ENCODE results near the gene WDR45B.

The WDR45B gene

DNA sequence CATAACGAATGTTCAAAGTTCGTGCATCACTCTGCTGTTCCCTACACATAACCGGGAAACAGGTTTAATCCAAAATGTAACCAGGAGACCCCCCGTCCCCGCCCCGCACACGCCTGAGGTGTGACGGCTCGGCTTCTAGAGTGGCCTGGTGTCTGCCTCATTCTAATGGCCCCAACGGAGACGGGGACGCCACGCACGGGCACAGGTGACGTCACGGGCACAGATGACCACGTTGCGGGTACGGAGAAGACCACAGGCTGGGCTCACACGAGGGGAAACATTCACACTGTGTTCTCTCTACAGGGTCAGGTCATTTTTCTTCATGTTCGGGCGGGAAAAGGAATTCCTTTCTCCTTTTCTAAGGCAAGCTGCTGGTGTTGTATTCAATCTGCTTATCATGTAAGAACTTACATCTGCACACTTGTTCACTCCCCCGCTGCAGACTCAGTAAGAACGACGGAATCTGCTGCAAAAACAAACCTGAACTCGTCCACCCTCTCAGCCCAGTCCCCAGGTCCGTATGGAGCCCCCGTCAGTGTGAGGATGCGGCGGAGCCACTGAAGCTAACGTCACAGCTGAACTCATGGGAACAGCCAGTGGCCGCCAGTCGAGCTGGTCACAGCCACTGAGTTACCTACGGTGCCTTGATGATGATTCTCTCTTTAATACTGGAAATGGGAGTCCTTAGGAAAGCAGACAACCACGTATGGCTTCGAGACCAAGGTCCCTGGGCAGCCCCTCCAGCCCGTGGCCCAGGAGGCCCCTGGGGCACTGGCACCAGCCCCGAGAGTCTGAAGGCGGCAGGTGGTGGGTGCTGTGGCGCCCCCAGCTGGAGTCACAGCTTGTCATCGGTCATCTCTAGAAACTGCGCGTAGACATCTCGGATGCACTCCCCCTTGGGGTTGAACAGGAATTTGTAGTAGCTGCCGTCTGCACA is 32.9 kb downstream of the WDR45B start:
- no peak overlapping the region for H3K9ac ChIP-seq (ENCODE audit: low read depth, low read length)
- peaks cover 53% of the 10 kb centered on the region for H3K36me3 ChIP-seq (ENCODE audit: insufficient read depth, low read length)
- no peaks in the 10 kb centered on the region for H3K9me3 ChIP-seq (replicated peaks; ENCODE audit: low read length)
- no peak overlapping the region for H3K4me2 ChIP-seq (ENCODE audit: low read length)
- no peak overlapping the region for H3K4me3 ChIP-seq (ENCODE audit: low read length)
- H3K27me3 ChIP-seq (ENCODE audit: control insufficient read depth, insufficient read depth, low read length): no peaks in the 10 kb centered on the region
- H3K4me1 ChIP-seq (ENCODE audit: control insufficient read depth, insufficient read depth, low read length): no peaks in the 10 kb centered on the region

DNA sequence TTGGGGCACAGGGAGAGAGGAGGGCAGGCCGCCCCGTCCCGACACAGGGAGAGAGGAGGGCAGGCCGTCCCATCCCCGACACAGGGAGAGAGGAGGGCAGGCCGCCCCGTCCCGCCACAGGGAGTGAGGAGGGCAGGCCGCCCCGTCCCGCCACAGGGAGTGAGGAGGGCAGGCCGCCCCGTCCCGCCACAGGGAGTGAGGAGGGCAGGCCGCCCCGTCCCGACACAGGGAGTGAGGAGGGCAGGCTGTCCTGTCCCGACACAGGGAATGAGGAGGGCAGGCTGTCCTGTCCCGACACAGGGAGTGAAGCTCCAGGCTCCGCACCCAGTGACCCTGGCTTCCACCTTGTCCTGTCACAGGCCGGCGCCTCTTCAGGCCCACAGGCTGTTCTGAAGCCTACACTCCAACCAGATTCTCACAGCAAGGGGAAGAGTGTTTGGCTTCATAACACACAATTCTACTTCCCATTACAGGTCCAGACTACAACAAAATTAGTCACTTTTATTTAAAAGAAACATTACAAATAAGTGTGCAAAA is 34.1 kb downstream of the WDR45B start:
- Histone ChIP-seq H3K27me3 (ENCODE audit: control insufficient read depth, insufficient read depth, low read length) (no peaks in the 10 kb centered on the region), H3K4me3 (ENCODE audit: low read length) (no peak overlapping the region), H3K4me1 (ENCODE audit: control insufficient read depth, insufficient read depth, low read length) (no peaks in the 10 kb centered on the region), H3K36me3 (ENCODE audit: insufficient read depth, low read length) (peaks cover 54% of the 10 kb centered on the region), H3K4me2 (ENCODE audit: low read length) (no peak overlapping the region), H3K9ac (ENCODE audit: low read depth, low read length) (no peak overlapping the region), H3K9me3 (replicated peaks; ENCODE audit: low read length) (no peaks in the 10 kb centered on the region)

DNA sequence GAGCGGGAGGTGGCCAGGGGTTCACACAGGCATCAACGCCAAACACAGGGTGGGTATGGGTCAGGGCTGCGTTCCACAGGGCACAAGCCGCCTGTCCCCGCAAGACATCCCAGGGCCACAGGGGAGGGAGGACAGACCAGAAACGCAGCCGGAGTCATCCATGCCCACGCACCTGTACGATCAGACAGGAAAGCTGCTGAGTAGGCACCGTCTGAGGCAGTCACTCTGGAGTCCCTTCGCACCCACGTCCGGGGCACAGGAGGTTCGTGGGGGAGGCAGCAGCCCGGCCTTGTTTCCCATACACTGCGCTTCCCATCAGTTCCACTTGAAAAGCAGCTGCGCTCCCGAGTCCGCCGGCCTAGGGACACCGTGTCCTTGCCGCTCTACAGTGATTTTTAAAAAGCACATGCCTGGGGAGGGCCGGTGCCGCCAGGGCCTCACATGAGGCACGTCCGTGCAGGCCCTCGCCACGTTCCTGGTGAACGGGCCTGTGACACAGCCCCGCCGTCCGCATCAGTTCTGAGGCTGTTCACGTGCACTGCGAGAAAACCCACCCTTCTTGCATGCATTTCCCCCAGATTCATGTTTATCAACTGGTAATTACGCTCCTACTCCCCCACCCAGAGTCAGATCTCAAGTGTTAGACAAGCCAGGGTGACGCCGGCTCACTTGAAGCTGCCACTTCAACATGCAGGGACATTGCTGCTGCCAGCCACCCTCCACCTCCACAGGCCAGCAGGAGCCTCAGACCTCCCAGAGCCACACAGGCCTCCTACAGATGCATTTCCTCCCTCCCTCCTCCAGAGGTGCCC is 34.8 kb downstream of the WDR45B start:
- Histone ChIP-seq H3K36me3 (ENCODE audit: insufficient read depth, low read length) (peaks cover 50% of the 10 kb centered on the region), H3K4me2 (ENCODE audit: low read length) (no peak overlapping the region), H3K9ac (ENCODE audit: low read depth, low read length) (no peak overlapping the region), H3K4me3 (ENCODE audit: low read length) (no peak overlapping the region), H3K9me3 (replicated peaks; ENCODE audit: low read length) (no peaks in the 10 kb centered on the region), H3K27me3 (ENCODE audit: control insufficient read depth, insufficient read depth, low read length) (no peaks in the 10 kb centered on the region), H3K4me1 (ENCODE audit: control insufficient read depth, insufficient read depth, low read length) (no peaks in the 10 kb centered on the region)

DNA sequence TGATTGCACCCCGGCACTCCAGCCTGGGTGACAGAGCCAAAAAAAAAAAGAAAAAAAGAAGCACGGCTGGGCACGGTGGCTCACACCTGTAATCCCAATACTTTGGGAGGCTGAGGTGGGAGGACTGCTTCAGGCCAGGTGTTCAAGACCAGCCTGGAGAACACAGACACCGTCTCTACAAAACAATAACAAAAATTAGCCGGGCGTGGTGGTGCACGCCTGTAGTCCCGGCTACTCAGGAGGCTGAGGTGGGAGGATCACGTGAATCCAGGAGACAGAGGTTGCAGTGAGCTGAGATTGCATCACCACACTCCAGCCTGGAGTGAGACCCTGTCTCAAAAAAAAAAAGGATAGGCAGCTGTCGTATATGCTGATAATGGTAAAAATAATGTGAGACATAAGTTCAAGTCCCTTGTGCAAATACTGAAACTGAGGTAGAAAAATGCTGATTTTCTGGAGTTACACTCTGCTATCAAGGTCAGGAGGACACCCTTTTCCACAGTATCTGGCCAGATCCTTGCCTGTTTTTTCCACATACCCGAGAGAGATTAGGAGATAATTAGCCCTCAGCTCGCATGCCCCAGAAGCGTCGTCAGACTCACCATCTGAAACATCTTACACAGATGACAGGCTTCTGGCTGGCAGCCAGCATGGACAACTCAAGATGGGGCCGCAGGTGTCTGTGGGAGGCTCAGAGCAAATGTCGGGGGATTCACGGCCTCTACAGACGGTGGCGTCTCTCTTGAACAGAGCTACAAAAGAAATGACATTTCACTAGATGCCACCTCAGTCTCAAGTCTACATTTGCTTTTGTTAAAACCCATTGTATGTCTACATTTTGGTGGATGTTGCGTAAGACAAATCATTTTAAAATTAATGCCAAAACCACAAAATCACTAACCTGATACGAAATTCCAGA is 36.8 kb downstream of the WDR45B start:
- no peak overlapping the region for H3K4me3 ChIP-seq (ENCODE audit: low read length)
- H3K9ac ChIP-seq (ENCODE audit: low read depth, low read length): no peak overlapping the region
- no peak overlapping the region for H3K4me2 ChIP-seq (ENCODE audit: low read length)
- peaks cover 39% of the 10 kb centered on the region for H3K36me3 ChIP-seq (ENCODE audit: insufficient read depth, low read length)
- no peaks in the 10 kb centered on the region for H3K4me1 ChIP-seq (ENCODE audit: control insufficient read depth, insufficient read depth, low read length)
- no peaks in the 10 kb centered on the region for H3K9me3 ChIP-seq (replicated peaks; ENCODE audit: low read length)
- no peaks in the 10 kb centered on the region for H3K27me3 ChIP-seq (ENCODE audit: control insufficient read depth, insufficient read depth, low read length)

DNA sequence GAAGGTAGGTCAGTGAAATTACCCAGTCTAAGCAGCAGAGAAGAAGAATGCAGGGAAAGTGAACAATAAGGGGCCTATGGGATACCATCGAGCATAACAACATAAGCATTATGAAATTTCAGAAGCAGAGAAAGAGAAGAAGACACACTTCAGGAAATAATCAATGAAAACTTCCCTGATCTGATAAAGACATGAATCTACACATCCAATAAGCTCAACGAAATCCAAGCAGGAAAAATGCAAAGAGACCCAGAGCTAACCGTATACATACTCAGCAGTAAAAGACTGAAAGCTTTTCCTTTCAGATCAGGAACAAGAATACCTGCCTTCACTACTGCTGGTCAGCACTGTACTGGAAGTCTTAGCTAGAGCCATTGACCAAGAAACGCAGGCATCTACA is 38.6 kb downstream of the WDR45B start:
- Histone ChIP-seq H3K36me3 (ENCODE audit: insufficient read depth, low read length) (peaks cover 37% of the 10 kb centered on the region), H3K4me3 (ENCODE audit: low read length) (no peak overlapping the region), H3K9ac (ENCODE audit: low read depth, low read length) (no peak overlapping the region), H3K4me1 (ENCODE audit: control insufficient read depth, insufficient read depth, low read length) (peaks cover 4% of the 10 kb centered on the region), H3K27me3 (ENCODE audit: control insufficient read depth, insufficient read depth, low read length) (no peaks in the 10 kb centered on the region), H3K9me3 (replicated peaks; ENCODE audit: low read length) (no peaks in the 10 kb centered on the region), H3K4me2 (ENCODE audit: low read length) (no peak overlapping the region)

DNA sequence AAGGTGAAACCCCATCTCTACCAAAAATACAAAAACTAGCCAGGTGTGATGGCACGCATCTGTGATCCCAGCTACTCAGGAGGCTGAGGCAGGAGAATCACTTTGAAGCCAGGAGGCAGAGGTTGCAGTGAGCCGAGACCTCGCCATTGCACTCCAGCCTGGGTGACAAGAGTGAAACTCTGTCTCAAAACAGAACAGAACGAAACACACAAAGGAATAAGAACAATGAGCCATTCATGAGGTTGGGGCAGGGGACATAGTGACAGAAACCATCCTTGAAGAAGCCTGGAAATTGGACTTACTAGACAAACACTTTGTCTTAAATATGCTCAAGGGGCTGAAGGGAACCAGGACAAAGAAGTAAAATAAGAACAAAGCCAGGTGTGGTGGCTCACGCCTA is 39.4 kb downstream of the WDR45B start:
- no peak overlapping the region for H3K4me2 ChIP-seq (ENCODE audit: low read length)
- H3K4me3 ChIP-seq (ENCODE audit: low read length): no peak overlapping the region
- no peak overlapping the region for H3K9ac ChIP-seq (ENCODE audit: low read depth, low read length)
- peaks cover 4% of the 10 kb centered on the region for H3K4me1 ChIP-seq (ENCODE audit: control insufficient read depth, insufficient read depth, low read length)
- H3K36me3 ChIP-seq (ENCODE audit: insufficient read depth, low read length): peaks cover 40% of the 10 kb centered on the region
- H3K27me3 ChIP-seq (ENCODE audit: control insufficient read depth, insufficient read depth, low read length): no peaks in the 10 kb centered on the region
- no peaks in the 10 kb centered on the region for H3K9me3 ChIP-seq (replicated peaks; ENCODE audit: low read length)

DNA sequence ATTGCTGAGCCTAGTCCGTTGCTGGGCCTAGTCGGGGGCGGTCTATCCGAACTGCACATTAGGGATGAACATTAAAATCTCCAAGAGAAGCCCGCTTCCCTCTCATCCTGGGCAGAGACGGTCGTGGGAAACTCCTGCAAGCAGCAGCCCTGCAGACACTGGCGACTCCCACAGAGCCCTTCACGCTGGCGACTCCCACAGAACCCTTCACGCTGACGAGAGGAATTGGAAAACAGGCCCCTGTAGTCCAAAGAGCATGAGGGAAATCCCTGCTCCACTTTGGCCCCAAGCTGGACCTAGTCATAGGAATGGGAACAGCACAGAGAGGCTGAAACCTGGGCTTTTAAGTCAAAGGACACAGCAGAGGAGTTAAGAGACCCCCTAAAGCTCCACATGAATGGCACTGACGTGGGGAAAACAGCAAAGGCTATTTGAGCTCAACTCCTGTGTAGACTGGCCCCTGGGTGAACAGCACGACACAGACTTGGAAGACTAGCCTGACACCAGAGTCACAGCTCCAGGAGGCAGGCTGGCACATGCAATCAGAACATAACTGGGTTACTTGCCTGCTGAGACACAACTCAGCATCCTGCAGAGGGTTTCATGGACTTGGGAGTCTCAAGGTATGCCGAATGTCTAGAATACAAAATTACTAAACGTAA is 42.2 kb downstream of the WDR45B start:
- H3K36me3 ChIP-seq (ENCODE audit: insufficient read depth, low read length): peaks cover 63% of the 10 kb centered on the region

DNA sequence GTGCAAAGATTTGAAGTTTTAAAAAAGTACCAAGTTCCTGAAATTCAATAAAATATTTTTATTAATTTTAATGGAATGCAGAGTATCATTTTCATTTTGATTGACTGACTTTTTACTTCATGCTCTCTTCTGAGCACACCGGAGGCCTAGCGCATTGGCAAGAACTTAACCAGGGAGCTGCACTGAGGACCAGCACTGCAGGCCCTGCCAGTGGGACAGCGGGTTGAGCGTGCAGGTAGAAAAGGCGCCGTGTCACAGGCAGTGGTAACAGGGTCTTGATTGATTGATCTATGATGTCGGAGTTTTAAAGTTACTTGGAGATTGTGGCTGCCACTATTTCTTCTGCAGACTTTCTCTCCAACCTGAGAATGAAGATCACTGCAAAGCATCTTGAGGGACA is 43.7 kb downstream of the WDR45B start:
- Histone ChIP-seq H3K4me1 (ENCODE audit: control insufficient read depth, insufficient read depth, low read length) (peaks cover 4% of the 10 kb centered on the region), H3K9me3 (replicated peaks; ENCODE audit: low read length) (no peaks in the 10 kb centered on the region)

More for the DNA sequence above, 42.2 kb downstream of the WDR45B start:
- H3K9me3 ChIP-seq (replicated peaks; ENCODE audit: low read length): no peaks in the 10 kb centered on the region
- H3K9ac ChIP-seq (ENCODE audit: low read depth, low read length): no peak overlapping the region
- H3K4me1 ChIP-seq (ENCODE audit: control insufficient read depth, insufficient read depth, low read length): peaks cover 4% of the 10 kb centered on the region
- H3K4me2 ChIP-seq (ENCODE audit: low read length): no peak overlapping the region
- H3K27me3 ChIP-seq (ENCODE audit: control insufficient read depth, insufficient read depth, low read length): no peaks in the 10 kb centered on the region
- H3K4me3 ChIP-seq (ENCODE audit: low read length): no peak overlapping the region

DNA sequence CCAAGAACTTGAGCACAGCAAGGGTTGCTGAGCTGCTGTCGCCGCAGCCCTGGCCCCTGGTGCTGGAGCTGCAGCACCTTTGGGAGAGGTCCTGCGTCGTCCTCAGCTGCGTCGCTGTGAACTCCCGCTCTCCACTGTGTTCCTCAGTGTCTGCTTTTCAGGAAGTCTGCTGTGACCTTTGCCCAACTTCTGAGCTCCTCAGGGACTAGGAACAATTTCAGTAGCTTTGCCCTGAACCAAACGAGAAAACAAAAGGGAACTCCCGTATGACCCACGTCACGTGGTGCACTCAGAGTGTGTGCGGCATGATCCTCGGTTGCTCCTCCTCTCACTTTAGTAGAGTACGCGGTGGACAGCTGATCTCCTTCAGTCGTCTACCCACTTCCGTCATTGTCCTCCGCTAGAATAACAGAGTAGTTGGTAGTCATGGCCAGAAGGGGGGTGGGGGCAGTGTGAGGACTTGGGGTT is 44.2 kb downstream of the WDR45B start:
- H3K9ac ChIP-seq (ENCODE audit: low read depth, low read length): no peak overlapping the region
- H3K4me3 ChIP-seq (ENCODE audit: low read length): no peak overlapping the region
- no peak overlapping the region for H3K4me2 ChIP-seq (ENCODE audit: low read length)
- no peaks in the 10 kb centered on the region for H3K9me3 ChIP-seq (replicated peaks; ENCODE audit: low read length)
- peaks cover 73% of the 10 kb centered on the region for H3K36me3 ChIP-seq (ENCODE audit: insufficient read depth, low read length)
- peaks cover 7% of the 10 kb centered on the region for H3K4me1 ChIP-seq (ENCODE audit: control insufficient read depth, insufficient read depth, low read length)
- H3K27me3 ChIP-seq (ENCODE audit: control insufficient read depth, insufficient read depth, low read length): no peaks in the 10 kb centered on the region

More for the DNA sequence above, 43.7 kb downstream of the WDR45B start:
- Histone ChIP-seq H3K27me3 (ENCODE audit: control insufficient read depth, insufficient read depth, low read length) (no peaks in the 10 kb centered on the region), H3K36me3 (ENCODE audit: insufficient read depth, low read length) (peaks cover 71% of the 10 kb centered on the region), H3K4me3 (ENCODE audit: low read length) (no peak overlapping the region), H3K9ac (ENCODE audit: low read depth, low read length) (no peak overlapping the region), H3K4me2 (ENCODE audit: low read length) (no peak overlapping the region)

DNA sequence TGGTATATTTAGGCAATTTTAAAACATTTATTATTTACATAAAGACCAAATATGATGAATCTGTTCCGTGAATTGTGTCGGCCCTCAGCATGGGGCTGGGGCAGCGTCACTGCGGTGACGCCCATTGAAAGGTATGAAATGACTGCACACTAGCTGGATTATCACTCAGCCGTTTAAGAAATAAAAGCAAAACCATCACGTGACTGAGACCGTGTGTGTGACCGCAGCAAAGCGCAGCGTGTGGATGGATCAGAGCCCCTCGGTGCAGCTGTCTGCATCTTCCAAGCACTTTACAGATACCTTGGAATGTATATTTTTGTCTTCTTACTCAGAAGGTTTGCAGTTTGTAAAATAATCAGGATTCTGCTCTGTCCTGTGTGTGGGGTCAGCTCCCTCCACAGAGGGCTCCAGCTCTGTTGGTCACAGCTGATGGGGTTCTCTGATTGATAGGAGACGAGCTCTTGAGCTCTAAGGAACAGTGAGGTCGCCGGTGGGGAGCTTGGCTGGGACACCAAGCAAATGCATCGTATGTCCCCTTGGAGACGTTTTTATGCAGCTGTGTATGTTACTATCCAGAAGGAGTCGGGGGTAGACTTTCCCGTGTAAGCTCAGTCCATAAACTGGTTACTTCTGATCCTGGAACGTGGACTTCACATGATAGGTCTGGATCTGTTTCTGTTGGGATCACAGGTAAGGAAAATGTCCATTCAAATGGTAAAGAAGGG is 45.1 kb downstream of the WDR45B start:
- Histone ChIP-seq H3K4me2 (ENCODE audit: low read length) (no peak overlapping the region), H3K4me3 (ENCODE audit: low read length) (no peak overlapping the region), H3K9me3 (replicated peaks; ENCODE audit: low read length) (no peaks in the 10 kb centered on the region), H3K36me3 (ENCODE audit: insufficient read depth, low read length) (peaks cover 71% of the 10 kb centered on the region), H3K9ac (ENCODE audit: low read depth, low read length) (no peak overlapping the region), H3K4me1 (ENCODE audit: control insufficient read depth, insufficient read depth, low read length) (peaks cover 15% of the 10 kb centered on the region), H3K27me3 (ENCODE audit: control insufficient read depth, insufficient read depth, low read length) (no peaks in the 10 kb centered on the region)
